Astrocyte of the cerebellum (primary cell): ENCODE measurements around the gene CNNM2.

ENCODE experiments used
- DNase-seq: peaks from one replicate; pipeline ENCODE4 v3.0.0-alpha.2; 2011; ENCODE audit warnings: low read depth
- H3K4me3 ChIP-seq: 2 replicates; pipeline ENCODE4 v1.5.1; 2011; ENCODE audit warnings: mild to moderate bottlenecking, low read depth, low read length, moderate library complexity
- in situ Hi-C: cut with HindIII; loops from 2 replicates; pipeline ENCODE4 v1.10.0; 2017; ENCODE audit warnings: low sequenced_read_pairs
- TF ChIP-seq, protein P1 (sequence below): IDR thresholded peaks from 2 replicates; pipeline ENCODE4 v1.5.1; 2012; ENCODE audit warnings: low read length, low read depth, moderate library complexity, mild to moderate bottlenecking; ENCODE audit errors: missing control alignments

The CNNM2 gene

GRCh38 chr10:102878629-102879028, 39.5 kb upstream of the CNNM2 start:
- H3K4me3 ChIP-seq: no peak overlapping the region
- DNase-seq: no peak
- TF ChIP-seq, protein P1, sequence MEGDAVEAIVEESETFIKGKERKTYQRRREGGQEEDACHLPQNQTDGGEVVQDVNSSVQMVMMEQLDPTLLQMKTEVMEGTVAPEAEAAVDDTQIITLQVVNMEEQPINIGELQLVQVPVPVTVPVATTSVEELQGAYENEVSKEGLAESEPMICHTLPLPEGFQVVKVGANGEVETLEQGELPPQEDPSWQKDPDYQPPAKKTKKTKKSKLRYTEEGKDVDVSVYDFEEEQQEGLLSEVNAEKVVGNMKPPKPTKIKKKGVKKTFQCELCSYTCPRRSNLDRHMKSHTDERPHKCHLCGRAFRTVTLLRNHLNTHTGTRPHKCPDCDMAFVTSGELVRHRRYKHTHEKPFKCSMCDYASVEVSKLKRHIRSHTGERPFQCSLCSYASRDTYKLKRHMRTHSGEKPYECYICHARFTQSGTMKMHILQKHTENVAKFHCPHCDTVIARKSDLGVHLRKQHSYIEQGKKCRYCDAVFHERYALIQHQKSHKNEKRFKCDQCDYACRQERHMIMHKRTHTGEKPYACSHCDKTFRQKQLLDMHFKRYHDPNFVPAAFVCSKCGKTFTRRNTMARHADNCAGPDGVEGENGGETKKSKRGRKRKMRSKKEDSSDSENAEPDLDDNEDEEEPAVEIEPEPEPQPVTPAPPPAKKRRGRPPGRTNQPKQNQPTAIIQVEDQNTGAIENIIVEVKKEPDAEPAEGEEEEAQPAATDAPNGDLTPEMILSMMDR: no peak
- in situ Hi-C loops: no loop called here

GRCh38 chr10:102880256-102880655, 37.8 kb upstream of the CNNM2 start:
- no peak for DNase-seq
- H3K4me3 ChIP-seq: no peak overlapping the region
- in situ Hi-C loops: no loop called here
- TF ChIP-seq, protein P1: no peak

GRCh38 chr10:102888048-102888447, 30.0 kb upstream of the CNNM2 start:
- in situ Hi-C loops: no loop called here
- TF ChIP-seq, protein P1: no peak
- no peak overlapping the region for H3K4me3 ChIP-seq

DNA sequence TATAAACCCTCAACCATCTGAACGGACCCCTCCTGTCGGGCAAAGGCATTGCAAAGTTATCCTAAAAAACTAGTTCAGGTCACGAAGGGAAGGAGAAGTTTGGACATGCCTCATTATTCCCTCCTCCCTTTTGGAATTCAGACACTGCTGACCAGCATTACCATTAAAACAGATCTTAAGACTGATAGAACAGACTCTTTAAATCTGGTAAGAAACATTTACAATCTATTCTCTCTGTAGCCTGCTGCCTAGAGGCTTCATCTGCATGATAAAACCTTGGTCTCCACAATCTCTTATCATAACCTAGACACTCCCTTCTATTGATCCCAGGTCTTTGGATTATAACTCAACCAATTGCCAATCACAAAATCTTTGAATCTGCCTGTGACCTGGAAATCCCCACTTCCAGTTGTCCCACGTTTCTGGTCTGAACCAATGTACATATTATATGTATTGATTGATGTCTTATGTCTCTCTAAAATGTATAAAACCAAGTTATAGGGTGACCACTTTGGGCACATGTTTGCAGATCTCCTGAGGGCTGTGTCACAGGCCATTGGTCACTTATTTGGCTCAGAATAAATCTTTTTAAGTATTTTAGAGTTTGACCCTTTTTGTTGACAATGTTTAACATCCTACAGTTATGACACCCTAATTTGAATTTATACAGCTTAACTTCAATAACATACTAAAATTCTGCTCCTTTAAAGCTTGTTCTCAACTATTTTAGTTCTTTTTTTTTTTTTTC, 23.5 kb upstream of the CNNM2 start:
- in situ Hi-C loops: loop anchor here (5.0 kb wide), 1 partner anchor 62 kb away; no protein-coding TSS in a partner anchor
- no peak for DNase-seq
- TF ChIP-seq, protein P1: no peak
- no peak overlapping the region for H3K4me3 ChIP-seq

More at GRCh38 chr10:102888048-102888447, 30.0 kb upstream of the CNNM2 start:
- DNase-seq: no peak

DNA sequence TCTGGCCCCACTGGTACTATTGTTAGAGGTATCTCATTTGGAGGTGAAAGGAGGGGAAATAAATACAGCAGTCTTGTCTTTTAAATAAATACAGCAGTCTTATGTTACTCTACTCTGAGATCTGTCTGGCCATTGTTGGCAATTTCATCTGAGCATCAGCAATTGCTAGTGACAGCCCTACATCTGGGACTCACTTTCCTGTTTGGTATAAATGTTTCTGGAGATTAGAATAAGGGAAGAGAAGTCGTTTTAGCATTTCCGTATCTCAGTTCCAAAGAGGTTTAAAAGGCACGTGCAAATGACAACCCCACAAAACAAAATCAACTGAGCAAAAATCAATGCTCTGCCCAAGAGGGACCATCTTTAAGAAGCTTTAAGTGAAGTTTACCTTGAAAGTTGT, 18.1 kb upstream of the CNNM2 start:
- TF ChIP-seq, protein P1: no peak
- in situ Hi-C loops: loop anchor here (25.0 kb wide), 1 partner anchor 162 kb away; no protein-coding TSS in a partner anchor
- no peak for DNase-seq
- no peak overlapping the region for H3K4me3 ChIP-seq

GRCh38 chr10:102904346-102904745, 13.7 kb upstream of the CNNM2 start:
- H3K4me3 ChIP-seq: no peak overlapping the region
- TF ChIP-seq, protein P1: no peak
- in situ Hi-C loops: loop anchor here (25.0 kb wide), 1 partner anchor 158 kb away; no protein-coding TSS in a partner anchor
- no peak for DNase-seq
